SH-SY5Y (cell line): ENCODE data around the gene EIF3C.
"Not testable (repeated sequence)": the region's sequence is repeated elsewhere in the genome, so short reads cannot be mapped to it uniquely, and the experiment has no call there.

Source experiments
- GATA2 ChIP-seq: IDR thresholded peaks from 2 replicates; pipeline ENCODE4 v1.6.1; 2011; ENCODE audit warnings: mild to moderate bottlenecking, low read depth, low read length
- GATA3 ChIP-seq: IDR thresholded peaks from 2 replicates; pipeline ENCODE4 v1.6.1; 2011; ENCODE audit warnings: low read depth, mild to moderate bottlenecking, low read length, moderate library complexity

GRCh38 chr16:28711220-28712083 is at the start of gene EIF3C:
- not testable (repeated sequence) for TF ChIP-seq GATA2, GATA3
